Measurements from ENCODE around the gene SMIM43.
"Not testable (repeated sequence)": the region's sequence is repeated elsewhere in the genome, so short reads cannot be mapped to it uniquely, and the experiment has no call there.

Gene SMIM43

GRCh38 chr4:121733942-121734341 lies 31.0 kb downstream of the SMIM43 start:
- DNase-seq = no peak

DNA sequence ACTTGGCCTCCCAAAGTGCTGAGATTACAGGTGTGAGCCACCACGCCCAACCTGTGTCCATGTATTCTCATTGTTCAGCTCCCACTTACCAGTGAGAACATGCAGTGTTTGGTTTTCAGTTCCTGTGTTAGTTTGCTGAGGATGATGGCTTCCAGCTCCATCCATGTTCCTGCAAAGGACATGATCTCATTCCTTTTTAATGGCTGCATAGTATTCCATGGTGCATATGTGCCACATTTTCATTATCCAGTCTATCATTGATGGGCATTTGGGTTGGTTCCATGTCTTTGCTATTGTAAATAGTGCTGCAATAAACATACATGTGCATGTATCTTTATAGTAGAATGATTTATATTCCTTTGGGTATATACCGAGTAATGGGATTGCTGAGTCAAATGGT lies 35.2 kb downstream of the SMIM43 start:
- DNase-seq = not testable (repeated sequence)

DNA sequence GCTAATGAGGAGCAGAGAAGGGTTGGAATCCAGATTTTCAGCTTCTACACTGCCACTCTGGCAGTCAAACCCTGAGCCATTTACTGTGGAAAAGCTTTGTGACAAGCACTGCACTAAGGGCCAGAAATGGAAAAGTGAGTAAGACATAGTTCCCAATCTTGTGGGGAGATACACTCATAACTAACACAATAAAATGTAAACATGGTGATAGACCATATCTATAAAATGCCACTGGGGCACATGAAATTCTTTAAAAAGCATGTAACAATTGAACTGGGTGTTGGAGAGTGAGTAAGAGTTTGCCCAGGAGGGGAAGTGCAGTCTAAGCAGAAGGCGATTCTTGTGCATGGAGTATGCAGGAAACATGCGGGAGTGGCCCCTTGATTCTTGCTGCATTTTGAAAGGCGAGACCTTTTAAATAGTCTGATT lies 36.2 kb downstream of the SMIM43 start:
- DNase-seq = no peak

- no peak for DNase-seq
These were observed 36.9 kb downstream of the SMIM43 start for GRCh38 chr4:121728066-121728465.

DNA sequence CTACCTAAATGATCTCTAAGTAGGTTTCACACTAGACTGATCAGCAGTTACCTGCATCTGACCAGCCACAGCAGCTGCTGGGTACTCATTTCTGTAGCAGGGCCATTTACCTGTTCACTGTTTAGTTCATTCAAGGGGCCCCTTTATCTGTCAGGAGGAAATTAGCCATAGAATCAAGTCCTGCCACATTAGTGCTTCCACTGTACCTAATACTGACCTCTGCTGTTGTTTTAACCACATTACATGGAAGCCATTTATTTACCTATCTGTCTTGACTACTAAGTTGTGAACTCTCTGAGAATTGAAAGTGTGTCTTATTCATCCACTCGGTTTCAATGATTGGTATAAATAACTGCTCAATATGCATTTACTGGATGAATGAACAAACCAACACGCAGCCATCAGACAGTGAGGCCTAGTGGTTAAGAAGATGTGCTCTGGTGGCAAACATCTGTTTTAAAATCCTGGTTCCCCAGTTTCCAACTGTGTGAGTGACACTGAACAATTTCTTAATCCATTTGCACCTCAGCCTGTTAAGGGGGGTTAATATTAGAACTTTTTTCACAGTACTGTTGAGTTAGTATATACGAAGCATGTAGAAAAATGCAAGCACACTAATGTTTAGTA lies 38.2 kb downstream of the SMIM43 start:
- peak; percentile 74 for DNase-seq

DNA sequence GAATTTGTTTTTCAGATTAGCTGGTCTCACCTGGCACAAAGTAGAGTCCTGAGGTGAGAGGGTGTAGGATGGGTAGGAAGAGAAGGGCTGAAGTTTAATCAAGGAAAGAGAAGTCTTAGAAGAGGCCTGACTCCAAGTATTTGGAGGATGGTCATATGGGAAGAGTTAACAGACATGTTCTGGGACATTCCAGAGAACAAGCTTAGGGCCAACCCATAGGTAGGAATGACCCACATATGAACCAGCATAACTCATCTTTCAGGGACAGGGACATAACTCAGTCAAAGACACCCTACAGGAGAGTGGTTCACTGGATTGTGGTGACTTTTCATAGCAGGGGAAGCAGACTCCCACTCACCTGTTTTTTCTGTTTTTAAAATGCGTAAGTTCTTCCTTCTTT lies 40.3 kb downstream of the SMIM43 start:
- no peak for DNase-seq

DNA sequence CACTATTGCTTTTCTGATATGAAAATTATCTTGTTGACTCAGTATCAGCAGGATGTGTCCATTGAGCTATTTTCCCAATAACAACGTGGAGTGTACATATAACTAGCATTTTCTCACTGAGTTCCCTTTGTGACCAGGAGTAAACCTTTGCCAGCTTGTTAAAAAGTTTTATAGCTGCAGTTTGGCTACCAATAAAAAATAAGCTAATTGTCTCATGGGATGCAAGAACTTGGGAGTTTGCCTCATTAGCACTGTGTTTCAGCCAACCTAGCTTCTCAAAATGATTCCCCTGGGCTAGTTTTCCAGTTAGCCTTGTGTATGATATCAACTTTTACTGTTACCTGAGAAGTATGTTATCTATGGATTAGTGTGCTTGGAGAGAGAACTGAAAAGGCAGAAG lies 43.3 kb downstream of the SMIM43 start:
- DNase-seq = no peak

DNA sequence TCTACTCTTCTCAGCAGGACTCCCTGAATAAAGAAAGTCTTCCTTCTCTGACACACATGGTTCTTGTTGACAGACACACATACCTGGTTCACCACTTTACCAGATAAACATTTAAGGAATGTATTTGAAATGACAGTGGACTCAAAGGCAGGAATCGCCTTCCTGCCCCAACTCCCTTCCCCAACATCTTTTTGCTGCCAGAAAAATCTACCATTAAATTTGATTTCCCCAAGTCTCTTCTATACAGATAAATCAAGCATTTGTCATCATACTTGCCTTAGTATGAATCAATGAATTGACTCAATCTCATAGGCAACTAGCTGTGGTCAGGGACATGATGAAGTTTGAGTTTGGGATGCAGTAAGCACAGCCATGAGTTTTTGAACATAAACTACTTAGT lies 44.9 kb downstream of the SMIM43 start:
- no peak for DNase-seq

DNA sequence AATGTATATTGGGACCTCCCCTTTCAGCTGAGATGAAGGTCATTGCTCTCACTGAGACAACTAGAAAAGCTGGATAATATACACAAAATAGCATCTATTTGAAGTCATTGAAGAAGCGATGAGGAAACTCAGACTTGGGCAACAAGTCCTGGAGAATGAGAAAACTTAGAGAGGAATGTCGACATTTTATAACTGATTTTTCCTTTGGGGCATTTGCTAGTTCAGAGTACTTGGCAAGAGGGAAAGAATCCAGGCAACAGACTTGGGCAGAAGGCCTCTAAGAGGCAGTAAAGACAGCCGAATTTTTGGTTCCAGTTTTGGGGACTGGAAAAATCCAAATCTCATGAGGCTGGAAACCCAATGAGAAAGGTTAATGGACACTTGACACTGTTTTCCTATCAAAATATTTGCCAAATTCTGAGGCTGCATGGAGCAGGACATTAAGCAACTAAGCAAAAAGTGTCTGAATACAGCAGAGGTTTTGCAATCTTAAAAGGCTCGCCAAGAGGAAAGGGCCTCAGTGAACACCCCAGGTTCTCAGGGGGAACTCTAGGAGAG lies 47.2 kb downstream of the SMIM43 start:
- no peak for DNase-seq

DNA sequence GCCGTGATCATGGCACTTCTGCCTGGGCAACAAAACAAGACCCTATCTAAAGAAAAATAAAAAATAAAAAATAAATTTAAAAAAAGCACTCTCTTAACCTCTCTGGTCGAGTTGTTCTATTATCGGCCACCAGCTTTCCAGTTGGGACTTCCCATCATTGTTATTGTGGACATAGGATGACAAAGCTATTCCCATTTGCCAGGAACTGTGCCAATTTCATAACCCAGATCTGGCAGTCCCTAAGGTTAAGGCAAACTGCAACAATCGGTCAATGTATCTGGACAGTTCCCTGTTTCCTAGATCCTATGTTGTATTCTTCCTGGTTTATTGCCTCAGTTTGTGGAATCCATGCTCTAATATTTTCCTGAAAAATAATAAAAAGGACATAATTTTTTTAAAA lies 50.4 kb downstream of the SMIM43 start:
- DNase-seq = no peak

GRCh38 chr4:121712783-121713182 lies 52.2 kb downstream of the SMIM43 start:
- DNase-seq = no peak

DNA sequence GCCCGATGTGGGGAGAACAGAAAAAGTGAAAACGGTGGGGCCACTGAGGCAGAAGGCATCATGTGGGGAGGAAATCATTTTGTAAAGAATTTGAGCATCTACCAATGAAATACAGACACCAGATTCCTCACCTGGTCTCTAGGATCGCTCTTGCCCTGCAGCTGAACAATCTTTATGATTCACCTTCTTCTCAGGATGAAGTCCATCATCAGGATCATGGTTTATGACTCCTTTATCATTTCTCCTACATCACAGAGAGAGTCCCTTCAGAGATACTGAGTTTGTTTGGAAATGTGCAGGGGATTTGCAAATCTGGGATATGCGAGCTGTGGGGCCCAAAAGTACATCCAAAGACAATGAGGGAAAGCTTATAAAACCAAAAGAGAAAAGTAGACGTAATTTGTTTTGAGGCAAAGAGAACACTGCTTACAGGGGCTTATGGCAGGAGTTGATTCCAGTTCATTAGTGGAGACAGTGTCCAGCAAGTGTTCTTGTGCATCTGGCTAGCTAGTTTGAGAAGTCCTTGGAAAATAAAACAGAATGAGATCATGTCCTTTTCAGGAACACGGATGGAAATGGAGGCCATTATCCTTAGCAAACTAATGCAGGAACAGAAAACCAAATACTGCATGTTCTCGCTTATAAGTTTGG lies 52.8 kb downstream of the SMIM43 start:
- peak; percentile 38 for DNase-seq

DNA sequence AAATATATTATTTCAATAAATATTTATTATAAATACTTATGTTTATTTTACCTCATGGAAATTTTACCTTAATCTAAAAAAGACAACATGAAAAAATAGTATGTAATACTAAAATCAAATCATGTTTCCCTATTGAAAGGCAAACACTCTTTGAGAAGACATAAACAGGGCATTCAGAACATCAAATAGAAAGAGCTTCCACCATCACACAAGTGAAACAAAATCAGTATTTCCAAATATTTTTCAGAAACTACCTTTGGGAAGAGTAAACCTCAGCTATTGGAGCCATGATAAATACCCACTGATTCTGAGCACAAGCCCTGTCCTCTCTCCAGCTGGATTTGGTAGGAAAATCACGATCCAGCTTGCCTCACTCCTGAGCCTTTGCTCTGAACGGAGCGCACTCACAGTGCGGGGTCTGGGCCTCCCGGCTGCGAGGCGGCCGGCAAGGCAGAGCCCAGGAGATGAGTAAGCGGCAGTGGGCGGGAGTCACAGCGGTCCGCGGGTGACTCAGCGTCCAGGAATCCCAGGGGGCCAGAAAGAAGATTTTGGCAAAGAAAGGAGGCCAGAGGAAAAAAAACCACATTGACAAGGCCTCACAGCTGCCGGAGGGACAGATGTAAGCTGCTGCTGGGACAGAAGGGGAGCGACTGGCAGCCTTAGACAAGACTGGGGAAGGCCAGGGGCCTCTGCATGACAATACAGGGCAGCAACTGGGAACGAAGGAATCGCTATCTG lies 53.5 kb downstream of the SMIM43 start:
- DNase-seq = peak; percentile 89

DNA sequence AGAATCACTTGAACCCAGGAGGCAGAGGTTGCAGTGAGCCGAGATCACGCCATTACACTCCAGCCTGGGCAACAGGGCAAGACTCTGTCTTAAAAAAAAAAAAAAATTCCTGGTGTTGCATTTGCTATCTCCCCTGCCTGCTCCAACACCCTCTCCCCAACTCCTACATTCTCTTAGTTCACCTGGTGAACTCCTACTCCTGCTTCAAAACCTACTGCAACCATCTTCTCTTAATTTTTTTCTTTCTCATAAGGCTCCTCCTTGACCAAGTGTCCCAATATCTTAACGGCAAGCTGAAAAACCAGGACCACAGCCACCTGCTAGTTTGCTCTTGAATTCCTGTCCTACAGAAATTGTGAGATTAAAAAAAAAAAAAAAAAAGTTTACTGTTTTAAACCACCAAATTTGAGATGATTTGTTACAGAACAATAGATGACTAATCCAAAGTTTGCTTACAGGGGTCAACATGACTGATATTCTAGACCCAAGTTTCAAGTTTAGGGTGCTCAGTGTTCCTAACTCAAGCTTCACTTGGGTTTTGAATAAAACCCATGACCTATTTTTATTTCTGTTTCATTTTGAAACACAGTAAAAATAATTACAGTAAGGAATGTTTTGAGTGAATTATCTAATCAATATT lies 55.1 kb downstream of the SMIM43 start:
- DNase-seq = no peak

All from eye (tissue), 1 donor.